Sigmoid colon (tissue), 4 donors: ENCODE data around the gene TMEM198.
A peak's percentile ranks its signal among the peaks of the same experiment; 100 is the strongest.

Experiments used
- CTCF ChIP-seq, 4 experiments: fragments of 450-650 bp in 3 of 4; fragments of 200-600 bp in 1 of 4; IDR thresholded peaks; one replicate each; pipeline ENCODE4 v1.5.1; 2016 to 2019; ENCODE audit warnings: antibody characterized with exemption in 4 of 4, mild to moderate bottlenecking in 3 of 4, moderate library complexity in 2 of 4
- EP300 ChIP-seq, 4 donors: sonication (generic); formaldehyde crosslinking; IDR thresholded peaks; one replicate each; pipeline ENCODE4 v1.6.1; 2017; ENCODE audit warnings: antibody characterized with exemption in 4 of 4
- POLR2A ChIP-seq, 2 donors: fragments of 450-650 bp; IDR thresholded peaks; one replicate each; pipeline ENCODE4 v1.6.1; 2016; ENCODE audit warnings: antibody characterized with exemption in 2 of 2, mild to moderate bottlenecking in 2 of 2, moderate library complexity in 2 of 2

- peak in 1 of 4 donors; percentile 64 for TF ChIP-seq EP300 (IDR thresholded peaks at IDR 0.05)
- no peak for TF ChIP-seq CTCF (IDR thresholded peaks at IDR 0.05)
- peak; percentile 49 to 68 for TF ChIP-seq POLR2A (IDR thresholded peaks at IDR 0.05)
Measured at GRCh38 chr2:219498280-219499057, 45.4 kb upstream of the TMEM198 start, which contains the start of gene GMPPA.
